Smooth muscle cell (in vitro differentiated cells): Measurements from ENCODE around the gene ESYT1. TPM values are rescaled to one million over a fixed set of nuclear protein-coding genes. Genes with fewer than 3 reads are reported as not detected.

Source experiments
- DNase-seq: peaks from one replicate; lab custom pipeline; 2025; ENCODE audit not compliant: unreplicated experiment; lab: John Stamatoyannopoulos, UW
- H2AFZ ChIP-seq: fragments of 200-600 bp; sonication (generic); 2 replicates; pipeline ENCODE4 v1.6.0; 2016; ENCODE audit warnings: antibody characterized with exemption, low read depth, mild to moderate bottlenecking
- H3F3A ChIP-seq: fragments of 200-600 bp; sonication (generic); 2 replicates; pipeline ENCODE4 v1.6.0; 2017; ENCODE audit warnings: antibody characterized with exemption, low read depth
- H3K27ac ChIP-seq: fragments of 200-600 bp; sonication (generic); 2 replicates; pipeline ENCODE4 v1.5.1; 2016; ENCODE audit warnings: low read depth, mild to moderate bottlenecking
- H3K27me3 ChIP-seq: fragments of 200-600 bp; sonication (generic); 2 replicates; pipeline ENCODE4 v1.6.1; 2016; ENCODE audit warnings: low read depth, mild to moderate bottlenecking
- H3K36me3 ChIP-seq: fragments of 200-600 bp; sonication (generic); 2 replicates; pipeline ENCODE4 v1.5.1; 2016; ENCODE audit warnings: low read depth
- H3K4me1 ChIP-seq: fragments of 200-600 bp; sonication (generic); 2 replicates; pipeline ENCODE4 v1.5.1; 2016; ENCODE audit warnings: low read depth
- H3K4me2 ChIP-seq: fragments of 200-600 bp; sonication (generic); 2 replicates; pipeline ENCODE4 v1.6.0; 2016; ENCODE audit warnings: mild to moderate bottlenecking
- H3K4me3 ChIP-seq: fragments of 200-600 bp; sonication (generic); 2 replicates; pipeline ENCODE4 v1.5.1; 2016; ENCODE audit warnings: mild to moderate bottlenecking
- H3K79me2 ChIP-seq: fragments of 200-600 bp; sonication (generic); 2 replicates; pipeline ENCODE4 v1.6.0; 2016; ENCODE audit warnings: low read depth, mild to moderate bottlenecking
- H3K9ac ChIP-seq: fragments of 200-600 bp; sonication (generic); 2 replicates; pipeline ENCODE4 v1.6.0; 2016; ENCODE audit warnings: low read depth
- H3K9me3 ChIP-seq: fragments of 200-600 bp; sonication (generic); replicated peaks from 2 replicates; pipeline ENCODE4 v1.5.1; 2016; ENCODE audit warnings: low read depth
- H4K20me1 ChIP-seq: fragments of 200-600 bp; sonication (generic); 2 replicates; pipeline ENCODE4 v1.6.0; 2016; ENCODE audit warnings: low read depth
- CTCF ChIP-seq: fragments of 200-600 bp; sonication (generic); IDR thresholded peaks from 2 replicates; pipeline ENCODE4 v1.5.1; 2017; ENCODE audit warnings: borderline replicate concordance, mild to moderate bottlenecking, antibody characterized with exemption; ENCODE audit not compliant: insufficient read depth, poor library complexity, severe bottlenecking
- WGBS: methylation state at CpG from one replicate; pipeline ENCODE4 v1.1.7; 2016; ENCODE audit warnings: low lambda C conversion rate; 5-methylcytosine and 5-hydroxymethylcytosine counted together
- polyA plus RNA-seq: library from polyadenylated mRNA; unstranded; fragments of >200 nt; fragmentation: Nextera tagmentation; extraction: Ambion mirVana; gene quantifications from 2 replicates; pipeline ENCODE4 v1.2.1, GENCODE V29; 2016
- total RNA-seq: library from RNA; depleted of rRNA; stranded (reverse); fragments of >200 nt; gene quantifications from 2 replicates; pipeline ENCODE4 v1.2.3, GENCODE V29; 2014

Gene ESYT1
- total and polyA plus RNA-seq, 2 experiments from 2014 or later, result 69.5 to 76.0 TPM

GRCh38 chr12:56186957-56187356 is 58.9 kb downstream of the ESYT1 start:
- H3K9ac ChIP-seq, result no peak overlapping the region
- no peaks in the 10 kb centered on the region for H3K9me3 ChIP-seq
- peaks cover 3% of the 10 kb centered on the region for H3F3A ChIP-seq
- H3K27ac ChIP-seq, result no peak overlapping the region
- H3K27me3 ChIP-seq, result no peaks in the 10 kb centered on the region
- WGBS, result 100% methylated on average over 2 of the region's 2 CpGs
- H4K20me1 ChIP-seq, result peaks cover 20% of the 10 kb centered on the region
- no peak overlapping the region for H3K4me2 ChIP-seq
- TF ChIP-seq CTCF, result no peak
- peaks cover 7% of the 10 kb centered on the region for H3K4me1 ChIP-seq
- H3K4me3 ChIP-seq, result no peak overlapping the region
- no peak for DNase-seq
- H2AFZ ChIP-seq, result no peak overlapping the region
- peaks cover 16% of the 10 kb centered on the region for H3K36me3 ChIP-seq
- H3K79me2 ChIP-seq, result peaks cover 31% of the 10 kb centered on the region

- DNase-seq, result no peak
- 10% methylated on average over 10 of the region's 10 CpGs for WGBS
- H3K79me2 ChIP-seq, result peaks cover 31% of the 10 kb centered on the region
- H2AFZ ChIP-seq, result no peak overlapping the region
- H3K9me3 ChIP-seq, result no peaks in the 10 kb centered on the region
- H3K27me3 ChIP-seq, result no peaks in the 10 kb centered on the region
- H3K27ac ChIP-seq, result no peak overlapping the region
- peaks cover 16% of the 10 kb centered on the region for H3K36me3 ChIP-seq
- H3K4me1 ChIP-seq, result peaks cover 7% of the 10 kb centered on the region
- TF ChIP-seq CTCF, result no peak
- H4K20me1 ChIP-seq, result peaks cover 20% of the 10 kb centered on the region
- H3K4me3 ChIP-seq, result peak overlapping the region; percentile 92
- H3K9ac ChIP-seq, result peak overlapping the region; percentile 82
- H3F3A ChIP-seq, result peaks cover 3% of the 10 kb centered on the region
- H3K4me2 ChIP-seq, result peak overlapping the region; percentile 97
Observed at GRCh38 chr12:56188131-56188777, 60.2 kb downstream of the ESYT1 start.

- H3F3A ChIP-seq, result peaks cover 3% of the 10 kb centered on the region
- H3K27ac ChIP-seq, result no peak overlapping the region
- peak overlapping the region; percentile 97 for H3K4me2 ChIP-seq
- TF ChIP-seq CTCF, result no peak
- no peaks in the 10 kb centered on the region for H3K9me3 ChIP-seq
- H3K9ac ChIP-seq, result peak overlapping the region; percentile 82
- peaks cover 12% of the 10 kb centered on the region for H3K36me3 ChIP-seq
- DNase-seq, result no peak
- no peaks in the 10 kb centered on the region for H3K27me3 ChIP-seq
- H4K20me1 ChIP-seq, result peaks cover 20% of the 10 kb centered on the region
- H2AFZ ChIP-seq, result no peak overlapping the region
- WGBS, result 3% methylated on average over 17 of the region's 17 CpGs
- H3K4me3 ChIP-seq, result peak overlapping the region; percentile 92
- peaks cover 31% of the 10 kb centered on the region for H3K79me2 ChIP-seq
- H3K4me1 ChIP-seq, result peaks cover 7% of the 10 kb centered on the region
Observed at GRCh38 chr12:56188778-56189098, 60.7 kb downstream of the ESYT1 start.
